Heart left ventricle (tissue), 16 donors: ENCODE measurements around the gene OR4F6. TPM values are rescaled to one million over a fixed set of nuclear protein-coding genes. Genes with fewer than 3 reads are reported as not detected.
"Not testable (repeated sequence)": the region's sequence is repeated elsewhere in the genome, so short reads cannot be mapped to it uniquely, and the experiment has no call there.

Source experiments
- ATAC-seq, 4 donors: fragments of 200-7000 bp; cut with Tn5 transposase; one replicate each; pipeline ENCODE4 v1.9.1; 2020 to 2022; ENCODE audit warnings: moderate library complexity in 4 of 4, mild to moderate bottlenecking in 3 of 4, moderate number of reproducible peaks in 1 of 4
- DNase-seq, 5 donors: peaks; one replicate each; pipeline ENCODE4 v3.0.0-alpha.2; 2020
- H3K27ac ChIP-seq, 12 donors: fragments of 200-600 bp; sonication (generic) in 4 of 12; one replicate each; pipeline versions ENCODE4 v1.5.0 to v1.8.0; 2016 to 2022; ENCODE audit warnings: mild to moderate bottlenecking in 2 of 12
- H3K27me3 ChIP-seq, 9 donors: fragments of 200-600 bp; sonication (generic) in 2 of 9; one replicate each; pipeline versions ENCODE4 v1.5.1 to v1.8.0; 2016 to 2022; ENCODE audit warnings: mild to moderate bottlenecking in 3 of 9
- H3K36me3 ChIP-seq, 9 donors: fragments of 200-600 bp; sonication (generic) in 2 of 9; one replicate each; pipeline versions ENCODE4 v1.5.0 to v1.8.0; 2018 to 2022; ENCODE audit warnings: mild to moderate bottlenecking in 2 of 9
- H3K4me1 ChIP-seq, 12 donors: fragments of 200-600 bp; sonication (generic) in 4 of 12; one replicate each; pipeline versions ENCODE4 v1.5.0 to v1.8.0; 2016 to 2022; ENCODE audit warnings: mild to moderate bottlenecking in 3 of 12
- H3K4me3 ChIP-seq, 12 donors: fragments of 200-600 bp; sonication (generic) in 4 of 12; one replicate each; pipeline versions ENCODE4 v1.5.0 to v1.8.0; 2017 to 2022; ENCODE audit warnings: mild to moderate bottlenecking in 9 of 12, moderate library complexity in 4 of 12
- H3K9me3 ChIP-seq, 12 donors: fragments of 200-600 bp; sonication (generic) in 4 of 12; one replicate each; pipeline versions ENCODE4 v1.5.0 to v1.8.0; 2016 to 2022; ENCODE audit warnings: mild to moderate bottlenecking in 1 of 12
- POLR2A ChIP-seq, 2 donors: fragments of 450-650 bp; IDR thresholded peaks; one replicate each; pipeline ENCODE4 v1.6.1; 2017; ENCODE audit warnings: antibody characterized with exemption in 2 of 2, mild to moderate bottlenecking in 2 of 2, moderate library complexity in 2 of 2
- WGBS, 4 donors: extraction: QIAGEN DNeasy Blood & Tissue Kit in 2 of 4; methylation state at CpG; one replicate each; pipeline versions ENCODE4 v1.1.5 to v1.1.7; 2013 to 2018; 5-methylcytosine and 5-hydroxymethylcytosine counted together
- intact Hi-C, 10 donors: fragments of 100-400 bp; cut with DNase I; formaldehyde crosslinking; loops; one replicate each; pipeline versions ENCODE4 v1.11.1 to v1.14.2; 2022
- polyA plus RNA-seq, 2 donors: library from polyadenylated mRNA; stranded (reverse); fragments of 200-250 nt; gene quantifications; one replicate each; pipeline ENCODE4 v1.2.3, GENCODE V29; 2013
- total RNA-seq, 9 donors: library from RNA; depleted of rRNA in 2 of 9; stranded (reverse); fragments of >200 nt in 2 of 9; fragmentation: NEBNext Ultra II Directional in 3 of 9; extraction: Animal tissue kit (Norgen Biotek cat#: 25700) in 3 of 9; gene quantifications; one replicate each; pipeline versions ENCODE4 v1.1.0 to v1.2.4, GENCODE V29; 2016 to 2023
- TF ChIP-seq, protein P1 (sequence below), 12 donors: fragments of 200-600 bp; sonication (generic) in 4 of 12; IDR thresholded peaks; one replicate each; pipeline versions ENCODE4 v1.5.0 to v1.8.0; 2018 to 2022; ENCODE audit warnings: antibody characterized with exemption in 12 of 12, mild to moderate bottlenecking in 5 of 12
- donor health status: ischemic (EF 13 %, LVEDD 7.1; RV severe dilation, severe dysfunction).
- donor health status: healthy with polysubstance abuse.
- donor health status: DM: no; HTN: yes; CAD: no.
- donor health status: DM: no; HTN: no; CAD: no.
- donor health status: ischemic (EF 25% LVEDD 6.9; RV normal size, moderate dysfunction).
- donor health status: ischemic (EF 25% LVEDD 5.7; RV mildly dilated, moderate dysfunction).
- donor health status: healthy.
- donor health status: DM: yes; HTN: yes; CAD: no.
- donor health status: ischemic (EF 35%, LVEDD 5.7; RV mildly dilated, moderate dysfunction).
- donor health status: nonischemic (EF 11% LVEDD 7.7; RV severe dilation, severe dysfunction).
- donor health status: DM: yes; HTN: yes; CAD: no.
- donor health status: PGD.
- donor health status: ischemic (EF 29% LVEDD 5.4; RV normal size, mild dysfunction).
- donor health status: nonischemic (EF 23%, LVEDD 6.1; RV moderate dilation, normal function).

The OR4F6 gene
- total and polyA plus RNA-seq, 11 donors = not detected

- ATAC-seq = no peak
- Histone ChIP-seq H3K9me3 (no peaks in the 10 kb centered on the region), H3K4me1 (no peaks in the 10 kb centered on the region), H3K36me3 (no peaks in the 10 kb centered on the region), H3K27ac (no peak overlapping the region), H3K4me3 (no peak overlapping the region), H3K27me3 (peaks cover 0 to 12% (median 2%) of the 10 kb centered on the region in 9 donors)
- WGBS, 4 donors = 81 to 85% (median 82%) methylated on average over 9 of the region's 9 CpGs
- DNase-seq = no peak
- TF ChIP-seq, protein P1, sequence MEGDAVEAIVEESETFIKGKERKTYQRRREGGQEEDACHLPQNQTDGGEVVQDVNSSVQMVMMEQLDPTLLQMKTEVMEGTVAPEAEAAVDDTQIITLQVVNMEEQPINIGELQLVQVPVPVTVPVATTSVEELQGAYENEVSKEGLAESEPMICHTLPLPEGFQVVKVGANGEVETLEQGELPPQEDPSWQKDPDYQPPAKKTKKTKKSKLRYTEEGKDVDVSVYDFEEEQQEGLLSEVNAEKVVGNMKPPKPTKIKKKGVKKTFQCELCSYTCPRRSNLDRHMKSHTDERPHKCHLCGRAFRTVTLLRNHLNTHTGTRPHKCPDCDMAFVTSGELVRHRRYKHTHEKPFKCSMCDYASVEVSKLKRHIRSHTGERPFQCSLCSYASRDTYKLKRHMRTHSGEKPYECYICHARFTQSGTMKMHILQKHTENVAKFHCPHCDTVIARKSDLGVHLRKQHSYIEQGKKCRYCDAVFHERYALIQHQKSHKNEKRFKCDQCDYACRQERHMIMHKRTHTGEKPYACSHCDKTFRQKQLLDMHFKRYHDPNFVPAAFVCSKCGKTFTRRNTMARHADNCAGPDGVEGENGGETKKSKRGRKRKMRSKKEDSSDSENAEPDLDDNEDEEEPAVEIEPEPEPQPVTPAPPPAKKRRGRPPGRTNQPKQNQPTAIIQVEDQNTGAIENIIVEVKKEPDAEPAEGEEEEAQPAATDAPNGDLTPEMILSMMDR (IDR thresholded peaks at IDR 0.05) = no peak
- no peak for TF ChIP-seq POLR2A (IDR thresholded peaks at IDR 0.05)
- intact Hi-C loops = no loop called here
Observed at GRCh38 chr15:101781928-101782327, 21.4 kb upstream of the OR4F6 start.

DNA sequence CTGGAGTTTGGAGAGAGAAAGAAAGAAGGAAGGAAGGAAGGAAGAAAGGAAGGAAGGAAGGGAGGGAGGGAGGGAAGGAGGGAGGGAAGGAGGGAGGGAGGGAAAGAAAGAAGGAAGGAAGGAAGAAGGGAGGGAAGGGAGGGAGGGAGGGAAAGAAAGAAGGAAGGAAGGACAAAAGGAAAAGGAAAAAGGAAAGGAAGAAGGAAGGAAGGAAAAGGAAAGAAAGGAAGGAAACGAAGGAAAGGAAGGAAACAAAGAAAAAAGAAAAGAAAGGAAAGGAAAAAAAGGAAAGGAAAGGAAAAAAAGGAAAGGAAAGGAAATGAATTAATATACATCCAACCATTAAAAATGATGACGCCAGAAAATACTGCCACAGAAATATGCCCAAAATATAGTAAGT is 18.7 kb upstream of the OR4F6 start:
- H3K27ac ChIP-seq = no peak overlapping the region
- DNase-seq = no peak
- H3K9me3 ChIP-seq = no peaks in the 10 kb centered on the region
- intact Hi-C loops = no loop called here
- TF ChIP-seq POLR2A (IDR thresholded peaks at IDR 0.05) = no peak
- H3K4me3 ChIP-seq = no peak overlapping the region
- no peaks in the 10 kb centered on the region for H3K36me3 ChIP-seq
- 38 to 61% (median 52%) methylated on average over 2 of the region's 2 CpGs for WGBS, 4 donors
- H3K27me3 ChIP-seq = peaks cover 0 to 7% (median 2%) of the 10 kb centered on the region in 9 donors
- no peak for ATAC-seq
- H3K4me1 ChIP-seq = no peaks in the 10 kb centered on the region

GRCh38 chr15:101786422-101786821 is 16.9 kb upstream of the OR4F6 start:
- DNase-seq, H3K27ac ChIP-seq, H3K4me1 ChIP-seq, H3K4me3 ChIP-seq, intact Hi-C loops, H3K36me3 ChIP-seq, H3K9me3 ChIP-seq, H3K27me3 ChIP-seq, ATAC-seq: not testable (repeated sequence)
- WGBS, 4 donors = 66 to 80% (median 70%) methylated on average over 2 of the region's 2 CpGs

DNA sequence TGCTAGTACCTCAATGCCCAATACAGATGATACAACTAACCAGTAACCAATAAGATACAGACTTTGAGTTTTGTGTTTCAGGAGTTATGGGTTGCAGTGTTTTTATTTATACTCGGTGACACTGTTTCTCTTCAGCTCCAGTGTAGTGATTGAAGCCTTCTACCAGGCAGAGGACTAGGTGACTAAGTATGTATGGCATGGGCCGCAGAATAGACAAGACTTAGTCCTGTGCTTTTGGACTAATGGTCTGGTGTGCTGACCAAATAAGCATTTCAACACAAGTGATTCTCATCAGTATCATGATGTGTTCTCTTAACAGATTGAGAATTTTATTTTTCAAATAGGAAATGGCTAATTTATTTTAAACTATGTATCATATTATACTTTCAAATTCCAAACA is 15.3 kb upstream of the OR4F6 start:
- intact Hi-C loops, H3K4me1 ChIP-seq, H3K27ac ChIP-seq, H3K36me3 ChIP-seq, H3K27me3 ChIP-seq, ATAC-seq, H3K9me3 ChIP-seq, DNase-seq, H3K4me3 ChIP-seq: not testable (repeated sequence)
- WGBS, 4 donors = 84 to 91% (median 85%) methylated on average over 2 of the region's 2 CpGs

DNA sequence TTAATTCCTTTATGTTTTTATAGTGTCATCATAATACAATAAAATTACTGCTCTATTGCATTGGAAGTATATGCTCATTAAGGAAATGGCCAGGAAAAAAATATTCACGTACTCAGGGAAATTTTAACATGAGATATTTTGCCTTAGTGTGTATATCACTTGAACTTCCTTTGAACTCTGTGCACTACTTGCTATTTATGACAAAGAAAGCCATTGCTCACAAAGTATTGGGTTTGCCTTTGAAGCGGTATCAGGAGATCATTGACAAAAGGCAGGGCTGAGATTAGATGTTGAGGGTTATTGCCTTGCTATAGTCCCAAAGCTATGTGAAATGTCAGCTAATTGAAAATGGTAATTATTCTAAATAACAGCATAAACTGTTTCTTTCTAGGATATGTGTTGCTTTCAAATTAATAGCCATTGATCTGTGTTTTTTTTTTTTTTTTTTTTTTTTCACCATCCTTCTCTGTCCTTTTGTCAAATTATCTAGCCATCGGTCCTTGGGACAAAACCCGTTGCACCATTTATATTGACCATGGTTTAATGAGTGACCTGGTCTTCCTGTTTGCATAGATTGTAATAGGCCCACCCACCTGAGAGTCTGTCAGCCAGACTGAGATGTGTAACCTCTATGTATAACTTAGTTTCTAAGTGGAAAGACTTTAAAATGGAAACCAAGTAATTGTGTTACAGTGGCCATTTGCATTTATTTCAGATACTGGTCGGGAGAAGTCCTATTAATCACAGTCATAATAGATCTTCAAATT is 14.6 kb upstream of the OR4F6 start:
- intact Hi-C loops, H3K27me3 ChIP-seq, ATAC-seq, DNase-seq, H3K27ac ChIP-seq, H3K36me3 ChIP-seq, H3K4me3 ChIP-seq, H3K9me3 ChIP-seq, H3K4me1 ChIP-seq: not testable (repeated sequence)
- 67 to 74% (median 68%) methylated on average over 5 of the region's 5 CpGs for WGBS, 4 donors

DNA sequence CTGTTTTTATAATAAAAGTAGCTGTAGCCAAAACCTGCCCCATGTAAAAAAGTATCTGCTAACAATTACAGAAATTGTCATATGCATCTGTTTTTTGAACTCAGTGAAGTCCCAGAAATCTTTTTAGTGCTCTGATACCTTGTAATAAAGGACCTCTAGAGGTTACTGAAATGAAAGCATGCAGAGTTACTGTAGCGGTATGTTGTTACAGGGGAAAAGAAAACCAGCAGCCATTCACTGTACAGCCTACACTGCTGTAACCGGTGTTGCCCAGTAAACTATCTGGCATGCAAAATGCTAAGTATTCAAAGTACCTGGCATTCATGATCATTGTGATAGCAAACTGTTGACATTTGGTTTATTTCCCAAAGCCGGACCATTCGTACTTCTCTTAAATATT is 12.6 kb upstream of the OR4F6 start:
- intact Hi-C loops, H3K9me3 ChIP-seq, H3K4me1 ChIP-seq, H3K4me3 ChIP-seq, ATAC-seq, H3K36me3 ChIP-seq, H3K27ac ChIP-seq, DNase-seq: not testable (repeated sequence)
- WGBS, 4 donors = 46 to 73% (median 49%) methylated on average over 2 to 4 of the region's 4 CpGs; no CpG with 5 or more reads in 1 of the 4 donors
- peaks cover 0 to 11% (median 0%) of the 10 kb centered on the region in 9 donors for H3K27me3 ChIP-seq

DNA sequence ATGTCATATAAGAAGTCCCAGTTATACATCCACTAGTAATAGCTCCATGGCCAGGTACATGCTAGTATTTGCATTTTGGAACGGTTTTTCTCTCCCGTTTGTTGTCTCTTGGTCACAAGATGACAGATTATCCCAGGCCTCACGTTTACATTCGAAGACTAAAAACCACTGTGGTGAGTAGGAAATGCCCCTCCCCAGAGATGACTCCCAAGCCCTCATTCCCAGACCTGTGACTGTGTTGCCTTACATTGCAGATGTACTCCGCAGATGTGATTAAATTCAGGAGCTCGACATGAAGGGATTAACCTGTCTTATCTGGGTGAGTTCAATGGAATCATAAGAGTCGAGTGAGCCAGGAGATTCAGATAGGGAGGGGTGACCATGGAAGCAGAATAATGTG is 9.3 kb upstream of the OR4F6 start:
- 66 to 70% (median 69%) methylated on average over 7 of the region's 7 CpGs for WGBS, 4 donors
- intact Hi-C loops, H3K4me1 ChIP-seq, H3K27ac ChIP-seq, ATAC-seq, DNase-seq, H3K4me3 ChIP-seq, H3K9me3 ChIP-seq, H3K36me3 ChIP-seq: not testable (repeated sequence)
- H3K27me3 ChIP-seq = peaks cover 0 to 17% (median 0%) of the 10 kb centered on the region in 9 donors
